Measurements from ENCODE around the gene BTBD19. TPM values are rescaled to one million over a fixed set of nuclear protein-coding genes. Genes with fewer than 3 reads are reported as not detected.
A peak's percentile ranks its signal among the peaks of the same experiment; 100 is the strongest.

The BTBD19 gene
- total and polyA plus RNA-seq, 9 of the 15 experiments (the other 6 are each of a cell fraction or from before 2014, with no cell fraction given), result 0.22 to 2.0 (median 0.95) TPM

GRCh38 chr1:44775930-44776729 lies 32.2 kb upstream of the BTBD19 start (continued):
- TF ChIP-seq PRDM10 (IDR thresholded peaks at IDR 0.05; ENCODE audit: partially characterized antibody) (no peak), DDX20 (tag; IDR thresholded peaks at IDR 0.05; ENCODE audit: low read depth) (no peak), ELF4 (CRISPR knock-in tag; IDR thresholded peaks at IDR 0.05) (no peak), MCM5 (IDR thresholded peaks at IDR 0.05; ENCODE audit: low read depth) (no peak), E2F3 (CRISPR knock-in tag; IDR thresholded peaks at IDR 0.05) (no peak), SIN3A (IDR thresholded peaks at IDR 0.05; ENCODE audit: borderline replicate concordance in 2 of 2, control insufficient read depth in 1 of 2, low read depth in 2 of 2, low read length in 2 of 2) (peak; percentile 35; a peak in 1 of 4 replicates), HDAC8 (tag; IDR thresholded peaks at IDR 0.05) (no peak), ATF1 (CRISPR knock-in tag; IDR thresholded peaks at IDR 0.05) (no peak), ATF1 (tag; IDR thresholded peaks at IDR 0.05) (no peak), SMARCB1 (IDR thresholded peaks at IDR 0.05; ENCODE audit: insufficient read length, low read depth) (no peak), ZNF239 (CRISPR knock-in tag; IDR thresholded peaks at IDR 0.05) (no peak), DMBX1 (CRISPR knock-in tag; IDR thresholded peaks at IDR 0.05; ENCODE audit: borderline replicate concordance) (no peak), ZNF668 (CRISPR knock-in tag; IDR thresholded peaks at IDR 0.05) (no peak), ETV5 (CRISPR knock-in tag; IDR thresholded peaks at IDR 0.05; ENCODE audit: low read depth) (peak; percentile 69), RBM14 (IDR thresholded peaks at IDR 0.05; ENCODE audit: borderline replicate concordance, insufficient read depth, low read depth, low read length) (0 out of 2 replicates have a peak, but pooled peaks have one; percentile 94), BRF1 (IDR thresholded peaks at IDR 0.05; ENCODE audit: borderline replicate concordance, extremely low read depth, insufficient read length) (no peak), GABPB2 (CRISPR knock-in tag; conservative IDR thresholded peaks at IDR 0.05) (no peak)
- TF ChIP-seq, protein P1, sequence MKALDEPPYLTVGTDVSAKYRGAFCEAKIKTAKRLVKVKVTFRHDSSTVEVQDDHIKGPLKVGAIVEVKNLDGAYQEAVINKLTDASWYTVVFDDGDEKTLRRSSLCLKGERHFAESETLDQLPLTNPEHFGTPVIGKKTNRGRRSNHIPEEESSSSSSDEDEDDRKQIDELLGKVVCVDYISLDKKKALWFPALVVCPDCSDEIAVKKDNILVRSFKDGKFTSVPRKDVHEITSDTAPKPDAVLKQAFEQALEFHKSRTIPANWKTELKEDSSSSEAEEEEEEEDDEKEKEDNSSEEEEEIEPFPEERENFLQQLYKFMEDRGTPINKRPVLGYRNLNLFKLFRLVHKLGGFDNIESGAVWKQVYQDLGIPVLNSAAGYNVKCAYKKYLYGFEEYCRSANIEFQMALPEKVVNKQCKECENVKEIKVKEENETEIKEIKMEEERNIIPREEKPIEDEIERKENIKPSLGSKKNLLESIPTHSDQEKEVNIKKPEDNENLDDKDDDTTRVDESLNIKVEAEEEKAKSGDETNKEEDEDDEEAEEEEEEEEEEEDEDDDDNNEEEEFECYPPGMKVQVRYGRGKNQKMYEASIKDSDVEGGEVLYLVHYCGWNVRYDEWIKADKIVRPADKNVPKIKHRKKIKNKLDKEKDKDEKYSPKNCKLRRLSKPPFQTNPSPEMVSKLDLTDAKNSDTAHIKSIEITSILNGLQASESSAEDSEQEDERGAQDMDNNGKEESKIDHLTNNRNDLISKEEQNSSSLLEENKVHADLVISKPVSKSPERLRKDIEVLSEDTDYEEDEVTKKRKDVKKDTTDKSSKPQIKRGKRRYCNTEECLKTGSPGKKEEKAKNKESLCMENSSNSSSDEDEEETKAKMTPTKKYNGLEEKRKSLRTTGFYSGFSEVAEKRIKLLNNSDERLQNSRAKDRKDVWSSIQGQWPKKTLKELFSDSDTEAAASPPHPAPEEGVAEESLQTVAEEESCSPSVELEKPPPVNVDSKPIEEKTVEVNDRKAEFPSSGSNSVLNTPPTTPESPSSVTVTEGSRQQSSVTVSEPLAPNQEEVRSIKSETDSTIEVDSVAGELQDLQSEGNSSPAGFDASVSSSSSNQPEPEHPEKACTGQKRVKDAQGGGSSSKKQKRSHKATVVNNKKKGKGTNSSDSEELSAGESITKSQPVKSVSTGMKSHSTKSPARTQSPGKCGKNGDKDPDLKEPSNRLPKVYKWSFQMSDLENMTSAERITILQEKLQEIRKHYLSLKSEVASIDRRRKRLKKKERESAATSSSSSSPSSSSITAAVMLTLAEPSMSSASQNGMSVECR (CRISPR knock-in tag; IDR thresholded peaks at IDR 0.05), result peak; percentile 33; the same call in 1 of the 2 replicates

Data from K562 (cell line).